ENCODE results near the gene CFAP410.

CFAP410 gene

DNA sequence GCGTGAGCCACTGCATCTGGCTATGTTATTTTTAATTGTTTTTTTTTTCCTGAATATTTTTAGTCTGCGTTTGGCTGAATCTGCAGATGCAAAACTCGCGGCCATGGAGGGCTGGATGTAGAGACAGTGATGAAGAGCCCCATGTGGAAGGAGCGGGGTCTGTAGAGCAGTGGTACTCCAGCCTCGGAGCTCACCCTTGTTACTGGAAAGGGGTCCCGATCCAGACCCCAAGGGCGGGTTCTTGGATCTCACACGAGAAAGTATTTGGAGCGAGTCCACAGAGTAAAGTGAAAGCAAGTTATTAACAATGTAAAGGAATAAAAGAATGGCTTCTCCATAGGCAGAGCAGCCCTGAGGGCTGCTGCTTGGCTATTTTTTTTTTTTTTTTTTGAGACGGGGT is 17.0 kb upstream of the CFAP410 start:
- no peak for DNase-seq (ENCODE audit: low read depth)
- TF ChIP-seq CTCF (IDR thresholded peaks at IDR 0.05; ENCODE audit: control insufficient read depth, extremely low read depth, insufficient read depth) = no peak
- H3K4me3 ChIP-seq (ENCODE audit: low read depth, low read length) = no peak overlapping the region

DNA sequence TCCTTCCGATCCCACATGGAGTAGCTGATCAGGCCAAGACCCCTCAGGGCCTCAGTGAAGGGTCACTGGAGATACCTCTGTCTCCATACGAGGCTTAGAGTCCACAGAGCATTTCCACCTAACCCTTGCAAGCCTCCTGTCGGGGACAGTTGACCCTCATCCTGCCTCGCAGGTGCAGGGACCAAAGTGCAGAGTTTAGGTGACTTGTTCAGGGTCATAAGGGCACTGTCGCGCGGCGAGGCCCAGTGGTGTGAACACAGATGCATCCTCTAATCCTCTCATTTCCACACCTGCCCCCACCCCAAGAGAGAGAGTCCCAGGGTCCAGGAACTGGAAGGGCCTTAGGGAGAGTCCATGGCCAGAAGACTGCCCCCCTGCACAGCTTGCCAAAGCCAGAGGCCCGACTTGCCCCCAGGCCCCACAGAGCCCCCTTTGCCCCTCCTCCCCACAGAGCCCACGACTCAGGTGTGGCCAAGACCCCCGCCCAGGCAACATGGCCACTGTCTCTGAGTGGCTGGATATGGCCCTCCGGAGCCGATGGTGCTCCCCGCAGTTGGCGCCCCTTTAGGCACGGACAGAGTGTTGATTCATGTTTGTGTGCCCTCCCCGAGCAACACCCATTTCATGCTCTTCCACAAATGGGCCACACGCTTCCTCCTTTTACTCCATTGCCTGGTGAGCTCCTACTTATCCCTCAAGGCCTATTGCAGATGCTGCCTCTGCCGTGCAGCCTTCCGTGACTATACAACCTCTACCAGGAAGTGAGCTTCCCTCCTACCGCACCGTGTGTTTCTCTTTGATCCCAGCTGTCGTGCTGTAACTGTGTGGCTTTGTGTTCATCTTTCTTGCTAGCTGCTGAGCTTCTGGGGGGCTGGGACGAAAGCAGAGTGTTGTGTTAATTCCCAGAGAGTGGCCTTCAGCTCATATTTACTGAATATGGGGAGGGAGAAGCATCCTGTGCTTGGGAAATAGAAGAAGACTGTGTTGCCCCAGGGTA is 15.9 kb upstream of the CFAP410 start:
- H3K4me3 ChIP-seq (ENCODE audit: low read depth, low read length) = no peak overlapping the region
- TF ChIP-seq CTCF (IDR thresholded peaks at IDR 0.05; ENCODE audit: control insufficient read depth, extremely low read depth, insufficient read depth) = no peak
- DNase-seq (ENCODE audit: low read depth) = no peak

- H3K4me3 ChIP-seq (ENCODE audit: low read depth, low read length) = no peak overlapping the region
- DNase-seq (ENCODE audit: low read depth) = no peak
- TF ChIP-seq CTCF (IDR thresholded peaks at IDR 0.05; ENCODE audit: control insufficient read depth, extremely low read depth, insufficient read depth) = no peak
These were observed 14.8 kb upstream of the CFAP410 start for GRCh38 chr21:44354001-44354405.

GRCh38 chr21:44353191-44353970 is 14.2 kb upstream of the CFAP410 start, which contains the start of gene TRPM2:
TSS of gene TRPM2 (plus strand) at chr21:44353621. CDS start at chr21:44353701, 80 bp downstream.
- no peak for DNase-seq (ENCODE audit: low read depth)
- TF ChIP-seq CTCF (IDR thresholded peaks at IDR 0.05; ENCODE audit: control insufficient read depth, extremely low read depth, insufficient read depth) = no peak
- no peak within 1 kb of the TSS for H3K4me3 ChIP-seq (ENCODE audit: low read depth, low read length)

DNA sequence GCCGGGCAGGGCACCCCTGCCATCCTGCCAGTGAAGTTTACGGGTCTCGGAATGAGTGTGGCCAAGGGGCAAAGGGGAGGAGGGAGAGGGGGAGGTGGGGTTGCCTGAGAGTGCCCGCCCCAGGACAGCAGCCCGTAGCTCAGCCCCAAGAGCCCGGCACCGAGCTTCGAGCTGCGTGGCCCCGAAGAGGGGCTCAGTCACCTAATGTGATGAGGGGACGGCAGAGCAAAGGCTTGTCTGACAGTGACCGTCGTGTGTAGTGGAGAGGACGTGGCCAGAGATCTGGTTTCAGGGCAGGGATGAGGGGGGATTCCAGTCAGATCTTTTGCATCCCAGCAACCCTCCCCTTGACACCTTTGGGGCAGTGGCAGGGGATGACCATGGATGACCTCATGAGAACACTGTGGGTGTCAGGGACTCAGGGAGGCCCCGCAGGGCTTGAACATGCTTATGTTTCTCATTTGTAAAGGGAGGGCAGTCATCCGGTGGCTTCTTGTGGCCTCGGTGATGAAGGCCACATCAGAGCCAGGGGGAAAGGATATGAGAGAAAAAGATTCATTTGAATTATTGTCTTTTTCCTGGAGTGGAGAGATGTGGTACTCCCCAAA is 13.2 kb upstream of the CFAP410 start:
- DNase-seq (ENCODE audit: low read depth) = no peak
- no peak for TF ChIP-seq CTCF (IDR thresholded peaks at IDR 0.05; ENCODE audit: control insufficient read depth, extremely low read depth, insufficient read depth)
- no peak overlapping the region for H3K4me3 ChIP-seq (ENCODE audit: low read depth, low read length)

DNA sequence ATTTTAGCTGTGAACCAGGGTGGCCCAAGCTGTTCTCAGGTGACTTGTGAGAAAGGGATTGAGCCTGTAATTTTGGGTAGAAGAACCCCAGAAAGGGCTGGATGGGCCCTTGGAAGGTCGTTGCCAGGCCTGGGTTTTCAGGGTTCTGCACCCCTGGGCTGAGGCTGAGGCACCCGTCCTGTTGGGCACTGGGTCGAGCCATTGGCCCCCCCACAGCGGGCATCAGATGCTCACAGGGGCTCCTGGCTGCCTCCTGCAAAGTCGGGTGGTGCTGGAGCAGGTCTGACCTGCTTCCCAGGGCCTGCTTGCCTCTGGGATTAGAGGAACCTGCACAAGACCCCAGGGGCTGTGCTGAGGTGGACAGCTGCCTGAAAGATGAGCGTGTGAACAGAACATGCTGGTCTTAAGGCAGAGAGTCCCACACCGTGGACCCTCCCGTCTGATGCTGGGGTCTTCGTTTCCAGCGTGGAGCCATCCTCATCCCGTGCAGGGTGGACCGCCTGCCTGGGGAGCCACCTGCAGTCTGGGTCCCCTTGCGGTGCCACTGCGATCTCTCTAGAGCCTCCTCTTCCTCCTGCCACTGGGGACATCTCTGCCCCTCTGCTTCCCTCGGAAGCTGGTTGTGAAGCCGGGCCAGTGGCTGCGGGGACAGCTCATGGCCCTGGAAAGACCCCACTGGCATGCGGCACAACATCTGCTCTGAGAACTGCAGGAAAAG is 12.5 kb upstream of the CFAP410 start:
- no peak for TF ChIP-seq CTCF (IDR thresholded peaks at IDR 0.05; ENCODE audit: control insufficient read depth, extremely low read depth, insufficient read depth)
- no peak overlapping the region for H3K4me3 ChIP-seq (ENCODE audit: low read depth, low read length)
- DNase-seq (ENCODE audit: low read depth) = no peak

Data from LNCaP clone FGC (cell line).